Subcutaneous adipose tissue (tissue), 4 donors: ENCODE results near the gene ZNF121. TPM values are rescaled to one million over a fixed set of nuclear protein-coding genes. Genes with fewer than 3 reads are reported as not detected.

Experiments used
- CTCF ChIP-seq: fragments of 450-650 bp; IDR thresholded peaks from one replicate; pipeline ENCODE4 v1.5.1; 2016; ENCODE audit warnings: low read depth, mild to moderate bottlenecking, control low read depth, antibody characterized with exemption, moderate library complexity
- total RNA-seq, 4 donors: library from RNA; depleted of rRNA; stranded (reverse); fragments of >200 nt; gene quantifications; one replicate each; pipeline ENCODE4 v1.1.0, GENCODE V29; 2016

The ZNF121 gene
- total RNA-seq, 4 donors from 2014 or later, result 22.3 to 31.3 (median 26.5) TPM

- no peak for TF ChIP-seq CTCF
These were observed 31.6 kb downstream of the ZNF121 start for GRCh38 chr19:9552536-9553274.

GRCh38 chr19:9547870-9548269 is 36.4 kb downstream of the ZNF121 start:
- TF ChIP-seq CTCF, result no peak

GRCh38 chr19:9538183-9539058 is 45.9 kb downstream of the ZNF121 start, which contains the start of gene ZNF426:
Gene ZNF426, minus strand, starts transcription at chr19:9538645. Its CDS starts 2,413 bp downstream, at chr19:9536232.
- no peak for TF ChIP-seq CTCF

GRCh38 chr19:9535934-9536333 is 48.4 kb downstream of the ZNF121 start:
- no peak for TF ChIP-seq CTCF

GRCh38 chr19:9531933-9532332 is 52.4 kb downstream of the ZNF121 start:
- no peak for TF ChIP-seq CTCF

GRCh38 chr19:9528757-9529336 is 55.5 kb downstream of the ZNF121 start:
- no peak for TF ChIP-seq CTCF
